ENCODE data around the gene CBR1. TPM values are rescaled to one million over a fixed set of nuclear protein-coding genes. Genes with fewer than 3 reads are reported as not detected.
"Not testable (repeated sequence)": the region's sequence is repeated elsewhere in the genome, so short reads cannot be mapped to it uniquely, and the experiment has no call there.

The CBR1 gene
- total RNA-seq, 1 donor from 2014 or later: 20.1 TPM

GRCh38 chr21:36096398-36097290 is 26.8 kb downstream of the CBR1 start:
- H3K4me3 Mint-ChIP-seq: no peak overlapping the region
- H3K36me3 Mint-ChIP-seq: no peaks in the 10 kb centered on the region
- H3K4me1 Mint-ChIP-seq (ENCODE audit: unreplicated experiment): peaks cover 6% of the 10 kb centered on the region
- H3K9me3 Mint-ChIP-seq: peaks cover 7% of the 10 kb centered on the region
- no peak for DNase-seq (ENCODE audit: extremely low spot score, unreplicated experiment)
- TF ChIP-seq CTCF (conservative IDR thresholded peaks at IDR 0.05): no peak
- H3K27ac Mint-ChIP-seq: no peak overlapping the region
- H3K27me3 Mint-ChIP-seq: peaks cover 6% of the 10 kb centered on the region

GRCh38 chr21:36097427-36098181 is 27.8 kb downstream of the CBR1 start:
- peaks cover 7% of the 10 kb centered on the region for H3K9me3 Mint-ChIP-seq
- H3K4me1 Mint-ChIP-seq (ENCODE audit: unreplicated experiment): peaks cover 6% of the 10 kb centered on the region
- H3K4me3 Mint-ChIP-seq: no peak overlapping the region

GRCh38 chr21:36098182-36098532 is 28.3 kb downstream of the CBR1 start:
- Mint-ChIP-seq H3K36me3 (peaks cover 1% of the 10 kb centered on the region), H3K27me3 (peaks cover 6% of the 10 kb centered on the region), H3K4me3 (no peak overlapping the region), H3K9me3 (peaks cover 9% of the 10 kb centered on the region), H3K27ac (no peak overlapping the region), H3K4me1 (ENCODE audit: unreplicated experiment) (peaks cover 6% of the 10 kb centered on the region)
- no peak for DNase-seq (ENCODE audit: extremely low spot score, unreplicated experiment)
- no peak for TF ChIP-seq CTCF (conservative IDR thresholded peaks at IDR 0.05)

More at GRCh38 chr21:36097427-36098181, 27.8 kb downstream of the CBR1 start:
- no peak overlapping the region for H3K27ac Mint-ChIP-seq
- no peak for TF ChIP-seq CTCF (conservative IDR thresholded peaks at IDR 0.05)
- peaks cover 6% of the 10 kb centered on the region for H3K27me3 Mint-ChIP-seq
- no peaks in the 10 kb centered on the region for H3K36me3 Mint-ChIP-seq
- no peak for DNase-seq (ENCODE audit: extremely low spot score, unreplicated experiment)

GRCh38 chr21:36099000-36099399 is 29.2 kb downstream of the CBR1 start:
- H3K4me1 Mint-ChIP-seq (ENCODE audit: unreplicated experiment): peaks cover 6% of the 10 kb centered on the region
- no peak overlapping the region for H3K4me3 Mint-ChIP-seq
- H3K27me3 Mint-ChIP-seq: peaks cover 9% of the 10 kb centered on the region
- peaks cover 10% of the 10 kb centered on the region for H3K9me3 Mint-ChIP-seq
- peaks cover 4% of the 10 kb centered on the region for H3K36me3 Mint-ChIP-seq
- DNase-seq (ENCODE audit: extremely low spot score, unreplicated experiment): no peak
- TF ChIP-seq CTCF (conservative IDR thresholded peaks at IDR 0.05): no peak
- H3K27ac Mint-ChIP-seq: no peak overlapping the region

DNA sequence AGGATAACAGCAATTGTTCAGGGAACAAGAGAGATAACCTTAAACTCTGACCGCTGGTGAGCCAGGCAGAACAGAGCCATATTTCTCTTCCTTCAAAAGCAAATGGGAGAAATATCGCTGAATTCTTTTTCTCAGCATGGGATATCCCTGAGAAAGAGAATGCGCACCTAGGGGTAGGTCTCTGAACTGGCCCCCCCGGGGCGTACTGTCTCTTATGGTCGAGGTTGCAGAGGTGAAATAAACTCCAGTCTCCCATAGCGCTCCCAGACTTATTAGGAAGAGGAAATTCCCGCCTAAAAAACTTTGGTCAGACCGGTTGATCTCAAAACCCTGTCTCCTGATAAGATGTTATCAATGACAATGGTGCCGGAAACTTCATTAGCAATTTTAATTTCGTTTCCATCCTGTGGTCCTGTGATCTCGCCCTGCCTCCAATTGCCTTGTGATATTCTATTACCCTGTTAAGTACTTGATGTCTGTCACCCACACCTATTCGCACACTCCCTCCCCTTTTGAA is 29.9 kb downstream of the CBR1 start:
- peaks cover 15% of the 10 kb centered on the region for H3K9me3 Mint-ChIP-seq
- not testable (repeated sequence) for H3K4me1 Mint-ChIP-seq (ENCODE audit: unreplicated experiment); H3K27ac Mint-ChIP-seq; H3K4me3 Mint-ChIP-seq; DNase-seq (ENCODE audit: extremely low spot score, unreplicated experiment); H3K36me3 Mint-ChIP-seq
- H3K27me3 Mint-ChIP-seq: peaks cover 16% of the 10 kb centered on the region
